Vagina (tissue), 2 donors: Measurements from ENCODE around the gene SMC2.

Source experiments
- POLR2A ChIP-seq, 2 donors: fragments of 450-650 bp; IDR thresholded peaks; one replicate each; pipeline ENCODE4 v1.6.1; 2017; ENCODE audit warnings: antibody characterized with exemption in 2 of 2, mild to moderate bottlenecking in 2 of 2, moderate library complexity in 2 of 2
- TF ChIP-seq, protein P1 (sequence below), 3 experiments: fragments of 450-650 bp in 2 of 3; fragments of 200-600 bp in 1 of 3; sonication (generic) in 1 of 3; IDR thresholded peaks; one replicate each; pipeline ENCODE4 v1.5.1; 2017 to 2019; ENCODE audit warnings: antibody characterized with exemption in 3 of 3, mild to moderate bottlenecking in 2 of 3, moderate library complexity in 2 of 3

DNA sequence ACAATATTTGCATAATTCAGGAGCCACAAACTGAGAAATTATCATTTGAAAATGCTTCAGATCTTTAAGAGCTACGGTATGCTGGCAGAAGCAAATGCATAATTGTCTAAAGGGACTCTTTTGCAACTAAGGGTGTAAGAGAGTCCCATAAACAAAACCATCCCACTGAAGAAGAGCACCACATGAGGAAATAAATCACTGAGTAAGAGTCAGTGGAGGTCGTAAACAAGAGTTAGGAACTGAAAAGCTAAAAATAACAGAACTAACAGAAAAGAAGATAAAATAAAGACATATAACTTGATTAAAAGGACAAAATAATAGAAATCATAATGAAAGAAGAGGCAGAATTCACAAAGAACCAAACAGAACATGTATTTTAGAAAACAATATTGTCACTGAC, 3.5 kb upstream of the SMC2 start:
- TF ChIP-seq, protein P1, sequence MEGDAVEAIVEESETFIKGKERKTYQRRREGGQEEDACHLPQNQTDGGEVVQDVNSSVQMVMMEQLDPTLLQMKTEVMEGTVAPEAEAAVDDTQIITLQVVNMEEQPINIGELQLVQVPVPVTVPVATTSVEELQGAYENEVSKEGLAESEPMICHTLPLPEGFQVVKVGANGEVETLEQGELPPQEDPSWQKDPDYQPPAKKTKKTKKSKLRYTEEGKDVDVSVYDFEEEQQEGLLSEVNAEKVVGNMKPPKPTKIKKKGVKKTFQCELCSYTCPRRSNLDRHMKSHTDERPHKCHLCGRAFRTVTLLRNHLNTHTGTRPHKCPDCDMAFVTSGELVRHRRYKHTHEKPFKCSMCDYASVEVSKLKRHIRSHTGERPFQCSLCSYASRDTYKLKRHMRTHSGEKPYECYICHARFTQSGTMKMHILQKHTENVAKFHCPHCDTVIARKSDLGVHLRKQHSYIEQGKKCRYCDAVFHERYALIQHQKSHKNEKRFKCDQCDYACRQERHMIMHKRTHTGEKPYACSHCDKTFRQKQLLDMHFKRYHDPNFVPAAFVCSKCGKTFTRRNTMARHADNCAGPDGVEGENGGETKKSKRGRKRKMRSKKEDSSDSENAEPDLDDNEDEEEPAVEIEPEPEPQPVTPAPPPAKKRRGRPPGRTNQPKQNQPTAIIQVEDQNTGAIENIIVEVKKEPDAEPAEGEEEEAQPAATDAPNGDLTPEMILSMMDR (IDR thresholded peaks at IDR 0.05) = no peak
- no peak for TF ChIP-seq POLR2A (IDR thresholded peaks at IDR 0.05)
